K562 (cell line): Measurements from ENCODE around the gene RAB27B. TPM values are rescaled to one million over a fixed set of nuclear protein-coding genes. Genes with fewer than 3 reads are reported as not detected.

ENCODE experiments used
- ATAC-seq: fragments of 200-7000 bp; cut with Tn5 transposase; 3 replicates; pipeline ENCODE4 v1.9.1; 2020; ENCODE audit warnings: moderate library complexity
- BruUV-seq: library from RNA; stranded (reverse); fragments of 400-500 nt; replicated peaks from 2 replicates; lab custom pipeline; 2021; lab: Mats Ljungman, UMichigan
- CTCF ChIA-PET: fragments of 300-600 bp; formaldehyde crosslinking; extraction: SDS; loops from one replicate; lab custom pipeline; 2021; ENCODE audit warnings: low intra/inter-chr PET ratio; lab: Yijun Ruan, JAX
- POLR2A ChIA-PET: fragments of 300-600, 350-650 bp; sonication (Branson Sonifier 250); formaldehyde crosslinking; extraction: SDS; loops from one replicate; lab custom pipeline; 2021; ENCODE audit warnings: antibody characterized with exemption, inconsistent platforms; lab: Yijun Ruan, JAX
- DNase-seq, 4 experiments: peaks; one replicate each; pipeline versions ENCODE4 v3.0.0 to v3.0.0-alpha.2; 2011 to 2018; ENCODE audit warnings: low spot score in 3 of 4, mixed read lengths in 3 of 4; ENCODE audit errors: extremely low read depth in 1 of 4
- FAIRE-seq: peaks from 2 replicates; lab custom pipeline; 2011; peaks lifted over from hg19 to GRCh38; lab: Jason Lieb, UNC
- H2AFZ ChIP-seq: 2 replicates; pipeline ENCODE4 v1.6.0; 2011; ENCODE audit warnings: low read depth, low read length, control low read depth, inconsistent platforms
- H3K27ac ChIP-seq: fragments of 200-600 bp; 3 replicates; pipeline ENCODE4 v1.8.0; 2011; ENCODE audit warnings: low read depth, mild to moderate bottlenecking, control low read depth, inconsistent platforms, low read length, moderate library complexity, mixed read lengths; ENCODE audit errors: extremely low read depth
- H3K27me3 ChIP-seq, 2 experiments: fragments of 300-600 bp in 1 of 2; 2 replicates in 1 of 2; 3 replicates in 1 of 2; pipeline versions ENCODE4 v1.6.0 to v1.8.0; 2011; ENCODE audit warnings: inconsistent platforms in 2 of 2, low read length in 2 of 2, mild to moderate bottlenecking in 1 of 2, mixed read lengths in 1 of 2, moderate library complexity in 1 of 2; ENCODE audit not compliant: control insufficient read depth in 2 of 2, insufficient read depth in 2 of 2
- H3K36me3 ChIP-seq: fragments of 300-600 bp; 3 replicates; pipeline ENCODE4 v1.8.0; 2011; ENCODE audit warnings: mild to moderate bottlenecking, low read length, inconsistent platforms; ENCODE audit not compliant: control insufficient read depth, insufficient read depth
- H3K4me1 ChIP-seq, 2 experiments: fragments of 200-600 bp in 1 of 2; replicated peaks in 1 of 2; 2 replicates in 1 of 2; 3 replicates in 1 of 2; pipeline versions ENCODE4 v1.5.1 to v1.8.0; 2011; ENCODE audit warnings: inconsistent platforms in 2 of 2, low read length in 2 of 2, mild to moderate bottlenecking in 1 of 2, mixed read lengths in 1 of 2, moderate library complexity in 1 of 2; ENCODE audit not compliant: control insufficient read depth in 2 of 2, insufficient read depth in 2 of 2
- H3K4me2 ChIP-seq: 2 replicates; pipeline ENCODE4 v1.6.1; 2011; ENCODE audit warnings: low read length, control low read depth, inconsistent platforms, mixed read lengths; ENCODE audit not compliant: insufficient read depth
- H3K4me3 ChIP-seq: fragments of 200-600 bp; sonication (generic), shearing (Covaris generic); 2 replicates; pipeline ENCODE4 v1.5.1; 2016; ENCODE audit warnings: control low read depth, inconsistent platforms
- H3K79me2 ChIP-seq: fragments of 200-600 bp; 3 replicates; pipeline ENCODE4 v1.8.0; 2011; ENCODE audit warnings: low read length, inconsistent platforms; ENCODE audit not compliant: control insufficient read depth, insufficient read depth
- H3K9ac ChIP-seq, 2 experiments: 2 replicates each; pipeline versions ENCODE4 v1.6.0 to v1.6.1; 2011; ENCODE audit warnings: low read depth in 2 of 2, low read length in 2 of 2, control low read depth in 1 of 2, inconsistent platforms in 1 of 2, mild to moderate bottlenecking in 1 of 2, mixed read lengths in 1 of 2; ENCODE audit not compliant: insufficient read depth in 1 of 2
- H3K9me1 ChIP-seq: one replicate; pipeline ENCODE4 v1.6.0; 2011; ENCODE audit warnings: inconsistent platforms, mild to moderate bottlenecking, low read length, moderate library complexity; ENCODE audit not compliant: control insufficient read depth, insufficient read depth
- H3K9me3 ChIP-seq: replicated peaks from 2 replicates; pipeline ENCODE4 v1.5.1; 2011; ENCODE audit warnings: low read depth, low read length, inconsistent platforms; ENCODE audit not compliant: control insufficient read depth, insufficient read depth
- H4K20me1 ChIP-seq: replicated peaks from 2 replicates; pipeline ENCODE4 v1.6.1; 2011; ENCODE audit warnings: low read length, inconsistent platforms, mixed read lengths; ENCODE audit not compliant: control insufficient read depth, insufficient read depth
- ARID1B ChIP-seq: fragments of 450-650 bp; IDR thresholded peaks from 2 replicates; pipeline ENCODE4 v1.6.1; 2016; ENCODE audit warnings: antibody characterized with exemption, mild to moderate bottlenecking, inconsistent platforms
- ARNT ChIP-seq, 2 experiments: fragments of 450-650 bp; IDR thresholded peaks; 2 replicates each; pipeline ENCODE4 v1.6.1; 2016; ENCODE audit warnings: mild to moderate bottlenecking in 1 of 2
- BDP1 ChIP-seq: IDR thresholded peaks from 3 replicates; pipeline ENCODE4 v1.6.1; 2011; ENCODE audit not compliant: insufficient read length, insufficient read depth
- CBX5 ChIP-seq: IDR thresholded peaks from 2 replicates; pipeline ENCODE4 v1.6.1; 2014; ENCODE audit warnings: low read depth, borderline replicate concordance
- DPF2 ChIP-seq: fragments of 450-650 bp; IDR thresholded peaks from 2 replicates; pipeline ENCODE4 v1.6.1; 2016
- EZH2 ChIP-seq: IDR thresholded peaks from 2 replicates; pipeline ENCODE4 v1.6.1; 2012; ENCODE audit warnings: low read depth, mild to moderate bottlenecking, inconsistent platforms, low read length, borderline replicate concordance
- FOXJ3 ChIP-seq: sonication (generic); formaldehyde crosslinking; IDR thresholded peaks from 2 replicates; pipeline ENCODE4 v1.4.0; 2020; ENCODE audit warnings: mild to moderate bottlenecking, missing genetic modification reagents
- MYC ChIP-seq, 2 experiments: fragments of 250-450 bp in 1 of 2; sonication (Bioruptor Pico) in 1 of 2; IDR thresholded peaks; 2 replicates each; pipeline versions ENCODE4 v1.5.1 to v1.6.1; 2012 to 2021; ENCODE audit warnings: low read depth in 2 of 2, borderline replicate concordance in 1 of 2, improper control_type of control experiment in 1 of 2, low read length in 1 of 2, mild to moderate bottlenecking in 1 of 2, moderate library complexity in 1 of 2
- TAF7 ChIP-seq: fragments of 450-650 bp; IDR thresholded peaks from 2 replicates; pipeline ENCODE4 v1.6.1; 2016; ENCODE audit warnings: missing genetic modification characterization, missing compliant biosample characterization
- TSC22D4 ChIP-seq: fragments of 450-650 bp; IDR thresholded peaks from 2 replicates; pipeline ENCODE4 v1.6.1; 2016; ENCODE audit warnings: missing genetic modification characterization, missing biosample characterization, control low read depth
- ZNF584 ChIP-seq: fragments of 200-800 bp; sonication (Bioruptor generic); IDR thresholded peaks from 2 replicates; pipeline ENCODE4 v1.6.1; 2016; ENCODE audit warnings: low read depth, mild to moderate bottlenecking, missing genetic modification characterization, missing compliant biosample characterization
- WGBS: fragments of 100-300 bp; shearing (Covaris generic); methylation state at CpG from one replicate; pipeline ENCODE4 v1.1.6; 2016; ENCODE audit warnings: low coverage, mixed read lengths; ENCODE audit not compliant: insufficient coverage; ENCODE audit errors: missing lambda C conversion rate; 5-methylcytosine and 5-hydroxymethylcytosine counted together
- in situ Hi-C: fragments of 300-500 bp; cut with MboI; formaldehyde crosslinking; loops from 4 replicates; pipeline ENCODE4 v1.15.0; 2018; ENCODE audit warnings: inconsistent platforms, mixed read lengths
- intact Hi-C: fragments of 100-400 bp; cut with micrococcal nuclease; formaldehyde crosslinking; loops from 2 replicates; pipeline ENCODE4 v1.14.2; 2022
- polyA plus RNA-seq, 8 experiments: library from polyadenylated mRNA; depleted of rRNA in 4 of 8; stranded (reverse) in 5 of 8; unstranded in 3 of 8; fragments of >200 nt; fragmentation: Nextera tagmentation in 2 of 8; fragmentation: Illumina TruSeq in 1 of 8; extraction: Ambion mirVana in 2 of 8; extraction: Trizol in 1 of 8; gene quantifications; 2 replicates each; pipeline versions ENCODE4 v1.2.1 to v1.2.3, GENCODE V29; 2011 to 2014; ENCODE audit warnings: inconsistent platforms in 1 of 8, missing spikeins in 1 of 8
- total RNA-seq, 7 experiments: library from RNA; depleted of rRNA in 6 of 7; stranded (reverse); fragments of >200 nt in 6 of 7; fragmentation: Illumina TruSeq in 2 of 7; extraction: Trizol in 2 of 7; gene quantifications; 2 replicates each; pipeline versions ENCODE4 v1.2.1 to v1.2.3, GENCODE V29; 2011 to 2021; ENCODE audit warnings: low replicate concordance in 1 of 7
- TF ChIP-seq, protein P1 (sequence below): fragments of 250-450 bp; sonication (Bioruptor Pico); IDR thresholded peaks from 2 replicates; pipeline ENCODE4 v1.4.0; 2020; ENCODE audit warnings: mild to moderate bottlenecking, moderate library complexity, borderline replicate concordance

Gene RAB27B
- total and polyA plus RNA-seq, 9 of the 15 experiments (the other 6 are each of a cell fraction or from before 2014, with no cell fraction given): 0.44 to 5.7 (median 1.2) TPM

DNA sequence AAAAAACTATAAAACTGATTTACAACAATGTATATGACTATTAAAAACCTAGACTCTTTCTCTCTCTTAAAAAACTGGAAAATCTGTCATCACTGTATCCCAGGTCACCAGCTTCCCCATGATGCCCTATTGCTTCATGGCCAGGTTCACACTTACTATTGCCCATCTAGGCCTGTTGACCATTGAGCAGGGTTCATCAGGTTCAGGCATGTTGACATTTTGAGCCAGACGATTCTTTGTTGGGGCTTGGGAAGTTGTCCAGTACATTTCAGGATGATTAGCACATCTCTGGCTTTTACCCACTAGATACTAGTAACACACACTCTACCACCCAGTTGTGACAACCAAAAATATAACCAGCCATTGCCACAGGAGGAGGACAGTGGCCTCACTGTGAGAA lies 26.9 kb upstream of the RAB27B start (continued):
- TF ChIP-seq, protein P1, sequence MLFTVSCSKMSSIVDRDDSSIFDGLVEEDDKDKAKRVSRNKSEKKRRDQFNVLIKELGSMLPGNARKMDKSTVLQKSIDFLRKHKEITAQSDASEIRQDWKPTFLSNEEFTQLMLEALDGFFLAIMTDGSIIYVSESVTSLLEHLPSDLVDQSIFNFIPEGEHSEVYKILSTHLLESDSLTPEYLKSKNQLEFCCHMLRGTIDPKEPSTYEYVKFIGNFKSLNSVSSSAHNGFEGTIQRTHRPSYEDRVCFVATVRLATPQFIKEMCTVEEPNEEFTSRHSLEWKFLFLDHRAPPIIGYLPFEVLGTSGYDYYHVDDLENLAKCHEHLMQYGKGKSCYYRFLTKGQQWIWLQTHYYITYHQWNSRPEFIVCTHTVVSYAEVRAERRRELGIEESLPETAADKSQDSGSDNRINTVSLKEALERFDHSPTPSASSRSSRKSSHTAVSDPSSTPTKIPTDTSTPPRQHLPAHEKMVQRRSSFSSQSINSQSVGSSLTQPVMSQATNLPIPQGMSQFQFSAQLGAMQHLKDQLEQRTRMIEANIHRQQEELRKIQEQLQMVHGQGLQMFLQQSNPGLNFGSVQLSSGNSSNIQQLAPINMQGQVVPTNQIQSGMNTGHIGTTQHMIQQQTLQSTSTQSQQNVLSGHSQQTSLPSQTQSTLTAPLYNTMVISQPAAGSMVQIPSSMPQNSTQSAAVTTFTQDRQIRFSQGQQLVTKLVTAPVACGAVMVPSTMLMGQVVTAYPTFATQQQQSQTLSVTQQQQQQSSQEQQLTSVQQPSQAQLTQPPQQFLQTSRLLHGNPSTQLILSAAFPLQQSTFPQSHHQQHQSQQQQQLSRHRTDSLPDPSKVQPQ (CRISPR knock-in tag): no peak

DNA sequence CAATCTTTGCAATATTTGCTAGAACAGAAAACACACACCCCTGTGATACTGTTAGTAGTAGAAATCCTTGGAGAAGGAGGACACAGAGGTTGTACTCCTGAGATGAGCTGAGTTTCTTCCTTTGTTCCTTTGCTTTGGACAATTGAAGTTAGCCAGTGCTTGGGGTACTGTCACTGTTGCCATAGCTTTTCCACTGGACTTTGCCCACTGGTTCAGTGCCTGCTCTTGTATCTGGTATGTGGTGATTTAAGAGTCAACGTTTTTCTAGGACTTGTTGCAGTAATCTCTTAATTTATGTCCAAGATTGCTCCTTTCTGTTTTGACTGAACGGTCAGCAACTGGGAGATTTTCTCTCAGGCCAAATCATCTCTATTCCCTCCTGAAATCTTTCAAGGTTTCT lies 26.1 kb upstream of the RAB27B start:
- no peaks in the 10 kb centered on the region for H3K27me3 ChIP-seq
- no peak overlapping the region for H3K27ac ChIP-seq
- no peak overlapping the region for H2AFZ ChIP-seq
- WGBS: 10% methylated on average over 2 of the region's 2 CpGs
- H4K20me1 ChIP-seq: no peaks in the 10 kb centered on the region
- no TSS peak for BruUV-seq
- H3K79me2 ChIP-seq: no peaks in the 10 kb centered on the region
- ChIA-PET POLR2A (no interaction called here), CTCF (no interaction called here)
- no peak for FAIRE-seq
- no peak for DNase-seq
- no peak overlapping the region for H3K4me2 ChIP-seq
- no peaks in the 10 kb centered on the region for H3K9me3 ChIP-seq
- intact Hi-C loops: no loop called here
- H3K4me1 ChIP-seq: peaks cover 0 to 10% of the 10 kb centered on the region in 2 experiments; a peak in 2 of 5 replicates
- H3K9ac ChIP-seq: no peak overlapping the region
- no peaks in the 10 kb centered on the region for H3K36me3 ChIP-seq
- no peak for ATAC-seq
- H3K9me1 ChIP-seq: no peaks in the 10 kb centered on the region
- no peak overlapping the region for H3K4me3 ChIP-seq
- in situ Hi-C loops: no loop called here
- TF ChIP-seq TSC22D4 (tag) (no peak), FOXJ3 (CRISPR knock-in tag) (no peak), EZH2 (no peak), ARID1B (no peak), BDP1 (no peak), CBX5 (no peak), ARNT (IDR thresholded peaks at IDR 0.05) (no peak), DPF2 (no peak), TAF7 (no peak), ZNF584 (no peak), MYC (IDR thresholded peaks at IDR 0.05; ENCODE audit: low read depth, low read length) (no peak), MYC (CRISPR knock-in tag; IDR thresholded peaks at IDR 0.05; ENCODE audit: borderline replicate concordance, low read depth) (no peak)
- TF ChIP-seq, all 486 proteins: peak for 0
